HG03457 (cell line): ENCODE results near the gene GKAP1.
"Not testable (repeated sequence)": the region's sequence is repeated elsewhere in the genome, so short reads cannot be mapped to it uniquely, and the experiment has no call there.

ENCODE experiments used
- ATAC-seq: cut with Tn5 transposase; IDR thresholded peaks from one replicate; pipeline ENCODE4 v1.9.1; 2021; ENCODE audit warnings: moderate number of reproducible peaks; ENCODE audit not compliant: unreplicated experiment

The GKAP1 gene

DNA sequence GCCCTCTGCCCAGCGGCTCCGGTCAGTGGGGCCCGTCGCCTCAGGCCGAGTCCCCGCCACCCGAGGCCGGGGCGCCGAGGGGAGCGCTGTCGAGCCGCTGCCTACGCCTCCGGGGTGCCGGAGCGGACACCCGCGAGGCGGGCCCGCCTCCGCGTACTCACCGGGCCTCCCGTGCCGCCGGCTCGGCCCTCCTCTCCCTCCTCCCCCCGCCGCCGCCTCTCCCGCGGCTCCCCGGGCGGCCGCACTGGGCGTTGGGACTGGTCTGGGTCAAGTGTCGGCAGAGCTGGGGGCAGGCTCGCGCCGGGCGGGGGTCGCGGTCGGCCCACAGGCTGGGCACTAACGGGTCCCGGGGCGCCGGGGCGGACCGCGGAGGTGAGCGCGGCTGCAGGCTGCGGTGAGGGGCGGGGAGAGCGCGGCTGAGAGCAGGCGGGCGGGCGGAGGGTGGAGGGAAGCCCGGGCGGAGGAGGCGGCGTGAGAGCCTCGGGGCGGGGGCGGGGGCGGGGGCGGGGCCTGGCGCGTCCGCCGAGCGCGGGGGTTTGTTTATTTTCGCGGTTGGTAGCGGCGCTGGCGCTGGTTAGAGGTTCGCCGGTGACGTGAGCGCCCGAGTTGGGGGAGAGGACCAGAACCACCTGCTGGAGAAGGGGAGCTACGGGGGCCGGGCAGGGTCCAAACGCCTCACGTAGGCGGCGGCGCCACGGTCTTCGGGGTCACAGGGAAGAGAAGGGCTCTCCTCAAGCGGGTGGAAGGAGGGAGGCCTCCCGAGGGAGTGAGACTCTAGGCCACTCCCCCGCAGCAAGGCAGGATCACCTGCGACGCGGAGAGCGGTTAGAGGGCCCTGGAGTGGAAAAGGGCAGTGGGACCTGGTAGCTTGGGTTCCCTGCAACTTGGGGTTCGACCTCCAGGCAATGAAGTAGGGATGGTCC, at the start of gene GKAP1:
GKAP1 (minus strand) TSS at position 414 of the 923 bp plus-strand sequence. CDS start 11,252 bp downstream, outside the sequence.
- ATAC-seq = peak; percentile 79

DNA sequence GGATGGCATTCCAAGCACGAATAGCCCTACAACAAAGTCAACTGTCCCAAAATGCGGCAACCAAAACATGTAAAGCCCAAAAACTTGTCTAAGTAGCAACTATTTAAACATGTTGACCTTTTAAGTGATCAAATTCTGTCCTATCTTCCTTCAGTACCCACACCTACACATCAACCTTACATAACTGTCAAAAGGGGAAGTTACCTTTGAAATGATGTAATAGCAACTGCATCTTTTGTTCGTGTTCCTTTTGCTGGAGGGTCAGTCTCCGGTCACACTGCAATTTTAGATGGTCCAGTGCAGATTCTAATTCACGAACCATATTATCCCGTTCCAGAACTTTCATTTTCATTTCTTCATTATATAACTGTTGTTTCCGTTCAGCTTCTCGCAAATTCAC, 32.3 kb upstream of the GKAP1 start:
- ATAC-seq = not testable (repeated sequence)

DNA sequence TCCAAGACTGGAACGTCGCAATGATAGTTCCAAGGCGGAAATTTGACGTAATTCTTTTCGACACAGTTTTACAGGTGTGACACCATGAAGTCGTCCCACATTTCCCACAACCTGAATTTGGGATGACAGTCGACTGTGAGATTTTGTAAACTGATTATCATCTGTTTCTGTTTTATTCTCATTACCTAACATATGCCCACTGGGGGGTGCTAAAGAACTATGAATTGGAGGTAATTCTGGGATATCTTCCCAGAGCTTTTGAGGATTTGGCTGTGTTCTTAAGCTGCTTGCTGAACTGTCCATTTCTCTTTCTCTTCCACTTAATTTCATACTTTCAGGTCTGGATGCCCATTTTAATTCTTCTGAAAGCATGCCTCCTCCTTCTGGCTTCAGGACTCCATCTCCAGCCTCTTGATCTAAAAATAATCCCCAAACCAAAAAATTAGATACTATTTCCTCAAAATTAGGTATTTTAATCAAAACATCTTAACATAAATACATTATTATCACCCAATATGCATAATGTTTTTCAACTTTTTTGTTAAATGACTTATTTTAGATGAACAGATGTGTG, 19.6 kb upstream of the GKAP1 start:
- ATAC-seq = not testable (repeated sequence)

DNA sequence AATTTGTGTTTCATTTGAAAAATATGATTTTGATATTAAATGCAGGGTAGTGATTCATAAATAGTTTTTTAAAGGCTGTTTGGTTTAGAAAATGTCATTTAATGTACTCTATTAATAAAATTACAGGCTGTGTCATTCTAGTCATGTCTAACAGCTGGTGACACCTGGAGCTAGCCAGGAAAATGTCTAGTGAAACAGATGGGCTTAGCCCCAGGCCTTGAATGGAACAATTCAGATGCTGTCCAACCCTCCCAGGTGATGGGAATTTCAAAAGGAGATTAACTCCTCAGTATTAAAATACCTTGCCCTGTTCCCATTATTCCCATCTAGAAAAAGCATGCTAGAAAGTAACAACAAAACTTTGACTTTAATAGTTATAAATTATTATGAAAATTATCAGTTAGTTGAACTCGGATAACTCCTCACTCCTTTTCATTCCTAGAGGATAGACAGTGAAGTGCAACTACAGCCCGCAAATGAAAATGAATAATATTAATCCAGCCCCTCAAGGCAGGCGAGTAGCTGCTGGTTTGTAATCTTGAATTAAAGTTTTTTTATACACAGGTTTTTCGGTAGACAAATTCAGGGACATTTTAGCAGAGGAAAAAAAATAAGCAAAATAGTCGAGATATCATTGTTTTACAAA, 13.0 kb upstream of the GKAP1 start:
- not testable (repeated sequence) for ATAC-seq

DNA sequence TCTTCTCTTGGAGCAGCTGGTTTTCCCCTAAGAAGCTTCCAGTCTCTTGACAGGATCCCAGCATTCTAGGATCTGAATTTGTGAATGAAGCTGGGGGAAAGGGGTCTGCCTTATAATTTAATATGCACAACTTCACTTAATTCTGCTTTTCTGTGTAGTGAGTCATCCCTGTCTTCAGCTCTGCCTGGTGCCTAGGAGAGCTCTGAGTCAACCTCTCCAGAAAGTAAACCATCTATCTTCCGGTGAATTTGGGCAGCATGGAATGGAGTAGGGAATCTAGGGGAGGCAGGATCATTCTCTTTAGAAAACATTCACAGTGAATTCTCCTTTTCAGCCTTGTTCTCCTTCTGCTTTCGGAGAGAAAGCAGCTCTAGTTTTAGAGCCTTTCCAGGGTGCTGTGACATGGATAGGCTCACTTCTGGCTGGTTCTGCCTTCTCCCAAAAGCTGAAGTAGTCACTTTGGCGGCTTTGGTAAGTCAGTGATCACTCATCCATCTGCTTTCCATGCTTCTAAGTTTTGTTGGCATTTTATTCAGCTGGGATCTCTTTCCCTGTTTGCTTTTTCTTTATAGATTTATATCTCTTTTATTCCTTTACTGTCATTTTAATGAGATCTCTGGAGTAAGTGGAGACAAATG, 7.5 kb upstream of the GKAP1 start:
- ATAC-seq = not testable (repeated sequence)

DNA sequence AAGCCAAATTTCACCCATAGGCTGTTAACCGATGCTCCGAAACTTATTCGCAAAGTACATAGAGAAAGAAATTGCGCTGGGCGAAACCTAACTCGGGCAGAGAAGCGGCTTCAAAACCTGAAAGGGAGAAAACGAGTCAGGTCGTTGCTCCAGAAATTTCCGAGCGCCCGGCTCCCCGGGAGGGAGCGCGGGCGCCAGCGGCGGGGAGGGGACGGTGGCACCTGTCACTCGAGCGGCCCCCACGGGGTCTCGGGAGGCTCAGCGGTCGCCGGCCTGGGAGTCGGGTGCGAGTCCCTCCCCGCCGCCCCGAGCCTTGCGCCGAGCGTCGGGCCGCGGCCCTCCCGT, 586 bp downstream of the GKAP1 start:
- not testable (repeated sequence) for ATAC-seq

DNA sequence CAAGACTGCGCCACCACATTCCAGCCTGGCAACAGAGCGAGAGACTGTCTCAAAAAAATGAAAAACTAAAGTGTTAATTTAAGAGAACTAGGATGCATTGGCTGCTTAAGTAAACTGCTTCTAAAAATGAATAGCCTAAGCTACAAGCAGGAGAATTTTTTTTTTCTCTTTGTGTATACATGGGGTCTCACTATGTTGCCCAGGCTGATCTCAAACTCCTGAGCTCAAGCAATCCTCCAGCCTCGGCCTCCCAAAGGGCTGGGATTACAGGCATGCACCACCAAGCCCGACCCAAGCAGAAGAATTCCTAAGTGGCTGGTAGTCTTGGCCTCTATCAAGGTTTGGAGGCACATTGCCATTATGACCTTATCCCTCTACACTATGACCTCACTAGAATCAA, 2.4 kb downstream of the GKAP1 start:
- not testable (repeated sequence) for ATAC-seq

DNA sequence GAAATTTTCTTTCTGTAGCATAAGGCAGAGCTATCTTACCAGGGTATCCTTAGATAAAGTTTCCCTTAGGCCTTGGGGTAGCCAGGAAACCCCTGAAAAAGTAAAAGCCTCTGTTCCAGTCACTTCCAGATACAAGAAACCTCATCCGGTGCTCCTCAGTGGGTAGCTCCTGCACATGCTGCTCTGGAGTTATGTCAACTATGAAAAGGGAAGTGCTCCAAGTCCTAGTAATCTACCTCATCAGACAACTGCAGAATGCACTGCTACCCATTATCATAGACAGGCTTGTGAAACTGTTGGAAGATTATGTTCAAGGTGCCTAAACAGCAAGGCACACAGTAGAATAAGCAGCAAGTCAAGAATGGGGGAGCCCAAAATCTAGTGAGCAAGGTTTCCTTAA, 8.4 kb downstream of the GKAP1 start:
- not testable (repeated sequence) for ATAC-seq

DNA sequence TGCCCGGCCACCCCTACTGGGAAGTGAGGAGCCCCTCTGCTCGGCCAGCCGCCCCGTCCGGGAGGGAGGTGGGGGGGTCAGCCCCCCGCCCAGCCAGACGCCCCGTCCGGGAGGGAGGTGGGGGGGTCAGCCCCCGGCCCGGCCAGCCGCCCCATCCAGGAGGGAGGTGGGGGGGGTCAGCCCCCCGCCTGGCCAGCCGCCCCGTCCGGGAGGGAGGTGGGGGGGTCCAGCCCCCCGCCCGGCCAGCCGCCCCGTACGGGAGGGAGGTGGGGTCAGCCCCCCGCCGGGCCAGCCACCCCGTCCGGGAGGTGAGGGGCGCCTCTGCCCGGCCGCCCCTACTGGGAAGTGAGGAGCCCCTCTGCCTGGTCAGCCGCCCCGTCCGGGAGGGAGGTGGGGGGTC, 13.1 kb downstream of the GKAP1 start:
- not testable (repeated sequence) for ATAC-seq

DNA sequence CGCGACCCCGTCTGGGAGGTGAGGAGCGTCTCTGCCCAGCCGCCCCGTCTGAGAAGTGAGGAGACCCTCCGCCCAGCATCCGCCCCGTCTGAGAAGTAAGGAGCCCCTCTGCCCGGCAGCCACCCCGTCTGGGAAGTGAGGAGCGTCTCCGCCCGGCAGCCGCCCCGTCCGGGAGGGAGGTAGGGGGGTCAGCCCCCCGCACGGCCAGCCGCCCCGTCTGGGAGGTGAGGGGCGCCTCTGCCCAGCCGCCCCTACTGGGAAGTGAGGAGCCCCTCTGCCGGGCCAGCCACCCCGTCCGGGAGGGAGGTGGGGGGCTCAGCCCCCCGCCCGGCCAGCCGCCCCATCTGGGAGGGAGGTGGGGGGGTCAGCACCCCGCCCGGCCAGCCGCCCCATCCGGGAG, 13.6 kb downstream of the GKAP1 start:
- not testable (repeated sequence) for ATAC-seq

DNA sequence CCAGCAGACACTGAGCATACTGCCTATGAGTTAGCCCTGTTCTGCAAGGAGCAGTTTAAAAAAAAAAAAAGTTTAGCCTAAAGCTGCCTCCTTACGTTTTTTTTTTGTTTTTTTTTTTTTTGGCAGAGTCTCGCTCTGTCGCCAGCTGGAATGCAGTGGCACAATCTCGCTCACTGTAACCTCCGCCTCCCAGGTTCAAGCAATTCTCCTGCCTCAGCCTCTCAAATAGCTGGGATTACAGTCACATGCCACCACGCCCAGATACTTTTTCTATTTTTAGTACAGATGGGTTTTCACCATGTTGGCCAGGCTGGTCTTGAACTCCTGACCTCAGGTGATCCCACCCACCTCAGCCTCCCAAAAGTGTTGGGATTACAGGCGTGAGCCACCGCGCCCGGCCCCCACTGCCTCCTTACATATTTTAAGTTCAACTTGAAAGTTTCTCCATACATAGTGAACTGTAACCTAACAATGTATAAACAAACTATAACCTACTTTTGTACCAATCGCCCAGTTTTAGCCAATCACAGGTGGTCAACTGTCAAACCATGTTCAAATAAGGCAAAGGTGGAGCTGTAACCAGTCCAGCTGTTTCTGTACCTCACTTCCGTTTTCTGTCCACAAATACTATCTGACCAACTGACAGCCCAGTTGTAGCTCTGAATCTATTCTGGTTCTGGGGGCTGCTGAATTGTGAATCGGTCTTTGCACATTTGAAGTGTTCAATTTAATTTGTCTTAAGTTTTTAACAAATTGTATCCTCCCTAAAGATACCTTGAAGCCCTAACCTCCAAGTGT, 17.1 kb downstream of the GKAP1 start:
- ATAC-seq = no peak

DNA sequence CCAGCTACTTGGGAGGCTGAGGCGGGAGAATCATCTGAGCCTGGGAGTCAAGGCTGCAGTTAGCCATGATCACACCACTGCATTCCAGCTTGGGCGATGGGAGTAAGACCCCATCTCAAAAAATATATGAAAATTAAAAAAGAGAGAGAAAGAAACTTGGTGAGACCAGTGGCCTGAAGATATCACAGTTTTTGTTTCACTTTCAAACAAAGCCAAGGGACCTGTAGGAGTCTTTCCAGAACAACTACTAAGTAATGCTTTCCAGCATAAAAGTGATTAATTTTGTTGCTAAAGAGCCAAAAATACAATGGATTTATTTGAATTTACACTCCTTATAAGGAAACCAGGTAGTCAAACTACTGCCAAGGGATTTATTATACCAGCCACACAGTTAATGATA, 23.5 kb downstream of the GKAP1 start:
- ATAC-seq = no peak

DNA sequence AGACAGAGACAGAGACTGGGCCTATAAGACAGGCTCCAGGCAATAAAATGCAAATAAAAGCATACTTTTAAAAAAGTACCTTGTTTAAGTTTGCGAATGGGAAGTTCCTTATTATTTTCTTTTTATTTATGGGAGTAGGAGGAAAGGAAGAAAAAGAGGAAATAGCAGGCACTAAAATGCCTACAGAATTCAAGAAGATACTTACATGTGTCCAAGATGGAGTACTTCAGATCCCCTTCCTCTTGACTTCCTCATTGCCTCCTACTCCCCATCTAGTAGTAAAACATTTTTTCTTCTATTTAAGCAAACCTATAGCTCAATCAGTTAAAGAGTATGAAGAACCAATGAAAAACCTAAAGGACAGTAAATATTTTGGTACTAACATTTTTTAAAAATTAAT, 24.8 kb downstream of the GKAP1 start:
- ATAC-seq = no peak

DNA sequence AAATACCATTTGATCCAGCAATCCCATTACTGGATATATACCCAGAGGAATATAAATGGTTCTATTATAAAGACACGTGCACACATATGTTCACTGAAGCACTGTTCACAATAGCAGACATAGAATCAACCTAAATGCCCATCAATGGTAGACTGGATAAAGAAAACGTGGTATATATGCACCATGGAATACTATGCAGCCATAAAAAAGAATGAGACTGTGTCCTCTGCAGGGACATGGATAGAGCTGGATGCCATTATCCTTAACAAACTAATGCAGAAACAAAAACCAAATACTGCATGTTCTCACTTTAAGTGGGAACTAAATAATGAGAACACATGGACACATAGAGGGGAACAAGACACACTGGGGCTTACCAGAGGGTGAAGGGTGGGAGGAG, 39.4 kb downstream of the GKAP1 start:
- ATAC-seq = no peak

DNA sequence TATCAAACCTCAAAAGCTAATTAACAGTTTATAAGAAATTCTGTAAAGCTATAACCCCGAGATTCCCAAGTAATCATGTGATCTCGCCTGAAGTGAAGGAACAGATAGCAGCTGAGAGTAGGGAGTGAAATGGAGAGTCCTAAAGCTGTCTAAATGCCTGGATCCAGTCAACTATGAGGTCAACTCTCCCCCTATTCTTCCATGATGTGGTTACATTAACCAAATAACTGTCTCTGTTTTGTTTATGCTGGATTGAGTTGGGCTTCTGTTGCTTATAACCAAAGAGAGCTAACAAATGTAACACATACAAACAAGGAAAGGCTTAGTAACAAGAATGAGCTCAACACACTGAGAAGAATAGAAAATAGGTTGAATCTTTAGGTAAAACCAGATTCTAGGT, 41.6 kb downstream of the GKAP1 start:
- no peak for ATAC-seq

DNA sequence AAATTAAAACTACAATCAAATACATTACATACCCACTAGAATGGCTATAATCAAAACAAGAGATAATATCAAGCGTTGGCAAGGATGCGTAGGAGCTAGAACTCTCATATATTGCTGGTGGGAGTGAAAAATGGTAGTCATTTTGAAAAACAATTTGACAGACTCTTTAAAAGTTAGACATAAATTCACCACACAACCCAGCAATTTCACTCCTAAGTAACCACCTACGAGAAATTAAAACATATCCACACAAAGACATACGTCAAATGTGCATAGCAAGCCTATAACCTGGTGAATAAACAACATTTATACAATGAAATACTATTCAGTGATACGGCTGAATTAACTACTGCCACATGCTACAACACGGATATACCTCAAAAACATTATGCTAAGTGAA, 44.7 kb downstream of the GKAP1 start:
- ATAC-seq = no peak

DNA sequence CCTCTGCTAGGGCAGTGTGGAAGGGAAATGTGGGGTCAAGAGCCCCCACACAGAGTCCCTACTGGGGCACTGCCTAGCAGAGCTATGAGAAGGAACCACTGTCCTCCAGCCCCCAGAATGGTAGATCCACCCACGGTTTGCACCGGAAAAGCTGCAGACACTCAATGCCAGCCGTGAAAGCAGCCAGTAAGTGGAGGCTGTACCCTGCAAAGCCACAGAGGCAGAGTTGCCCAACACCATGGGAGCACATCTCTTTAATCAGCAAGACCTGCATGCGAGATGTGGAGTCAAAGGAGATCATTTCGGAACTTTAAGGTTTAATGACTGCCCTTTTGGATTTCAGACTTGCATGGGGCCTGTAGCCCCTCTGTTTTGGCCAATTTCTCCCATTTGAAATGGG, 52.2 kb downstream of the GKAP1 start:
- ATAC-seq = no peak

DNA sequence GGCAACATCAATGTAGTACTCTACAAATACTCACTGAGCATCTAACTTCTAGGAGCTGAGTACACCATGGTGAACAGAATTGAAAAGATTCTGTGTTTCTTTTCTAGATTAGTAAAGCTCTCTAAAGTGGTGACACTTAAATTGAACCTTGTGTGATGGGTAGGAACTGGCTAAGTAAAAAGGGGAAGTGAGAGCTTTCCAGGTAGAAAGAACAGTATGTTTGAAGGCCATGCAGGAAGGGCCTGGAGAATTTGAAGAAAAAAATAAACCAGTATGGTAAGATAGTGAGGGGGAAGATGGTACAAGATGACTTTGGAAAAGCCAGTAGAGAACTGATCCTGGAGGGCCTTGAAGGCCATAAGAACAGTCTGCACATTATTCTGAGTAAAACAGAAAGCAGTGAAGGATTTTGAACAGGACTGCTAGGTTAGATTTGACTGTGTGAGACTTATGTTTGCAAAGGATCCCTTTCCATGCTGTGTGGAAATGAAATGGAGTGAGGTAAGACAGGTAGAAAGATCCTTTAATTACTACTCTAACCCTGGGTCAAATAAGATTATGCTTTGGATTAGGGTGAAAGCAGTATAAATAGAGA, 63.1 kb downstream of the GKAP1 start:
- ATAC-seq = peak; percentile 44

DNA sequence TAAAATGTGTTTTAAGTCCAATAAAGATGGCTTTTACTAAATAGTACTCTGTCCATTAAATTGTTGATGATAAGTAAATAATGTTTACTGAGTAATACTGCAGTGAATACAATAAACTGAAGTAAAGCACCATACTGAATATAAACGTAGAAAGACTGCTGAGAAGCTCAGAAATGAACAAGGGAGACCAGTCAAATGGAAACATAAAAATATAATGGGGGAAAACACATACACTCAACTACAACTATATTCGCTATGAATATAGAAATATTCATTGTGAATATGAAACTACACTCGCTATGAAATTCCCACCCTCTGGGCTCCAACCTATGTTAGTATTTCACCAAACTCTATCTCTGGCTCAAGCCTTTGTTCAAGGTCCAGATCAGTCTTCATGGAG, 67.9 kb downstream of the GKAP1 start:
- ATAC-seq = no peak

DNA sequence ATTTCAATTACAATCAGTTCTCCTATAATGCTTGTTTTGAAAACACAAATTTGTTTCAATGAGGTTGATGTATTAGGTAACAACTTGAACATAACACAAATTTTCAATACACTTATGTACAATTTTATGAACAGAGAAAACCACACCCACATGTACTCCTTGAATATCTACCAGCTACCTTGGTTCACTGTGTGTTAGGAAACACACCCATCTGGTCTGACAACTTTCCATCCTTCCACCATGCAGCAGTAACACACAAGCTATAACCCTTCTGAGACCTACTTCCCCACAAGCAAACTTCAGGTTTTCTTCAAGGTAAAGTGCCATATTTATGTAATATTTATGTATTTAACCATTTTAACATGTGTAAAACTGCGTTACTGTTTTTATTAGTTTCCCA, 73.4 kb downstream of the GKAP1 start:
- ATAC-seq = no peak
